SKM-1 (cell line): Measurements from ENCODE around the gene C3orf33.
"Not testable (repeated sequence)": the region's sequence is repeated elsewhere in the genome, so short reads cannot be mapped to it uniquely, and the experiment has no call there.

Experiments
- DNase-seq: peaks from one replicate; lab custom pipeline; 2025; ENCODE audit not compliant: unreplicated experiment; lab: John Stamatoyannopoulos, UW

Gene C3orf33

DNA sequence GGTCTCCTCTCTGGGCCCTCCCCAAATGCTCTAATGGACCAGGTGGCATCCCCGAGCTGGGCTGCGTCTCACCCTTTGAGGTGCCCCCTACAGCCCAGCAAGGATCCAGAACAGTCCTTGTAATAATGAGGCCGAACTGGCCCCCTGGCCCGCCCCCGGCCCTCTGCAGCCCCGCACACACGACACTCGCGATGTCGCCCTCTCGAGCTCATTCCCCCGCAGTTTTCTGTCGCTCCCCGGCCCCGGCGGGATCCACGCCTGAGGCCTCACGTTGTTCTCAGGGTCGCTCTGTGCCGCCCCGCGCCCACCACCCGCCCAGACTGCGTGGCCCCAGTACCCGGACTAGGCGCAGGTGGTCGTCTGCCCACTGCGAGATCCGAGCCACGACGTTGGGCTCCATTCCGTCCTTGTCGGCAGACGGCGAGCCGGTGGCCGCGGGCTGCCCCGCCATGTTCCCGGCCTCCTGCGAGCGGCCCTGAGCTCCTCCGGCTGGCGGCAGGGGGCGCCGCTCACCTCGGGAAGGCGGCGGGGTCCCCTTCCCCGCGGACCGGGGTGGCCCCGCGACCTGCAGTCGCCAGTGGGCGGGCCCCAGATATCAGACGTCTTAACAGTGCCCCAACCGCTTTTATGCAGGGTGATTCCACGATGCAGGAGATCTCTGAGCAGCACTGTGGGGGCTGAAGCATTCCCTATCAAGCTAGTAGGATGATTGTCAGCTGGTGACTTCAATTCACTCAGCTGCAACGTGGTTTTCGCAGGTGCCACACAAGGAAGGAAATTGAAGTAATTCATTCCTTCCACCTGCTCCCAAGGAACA, at the start of gene C3orf33:
TSS of gene C3orf33 (minus strand) at position 477 of the 817 bp plus-strand sequence. CDS start at position 451, 26 bp downstream.
- DNase-seq = peak; percentile 55

- peak; percentile 100 for DNase-seq
Measured at GRCh38 chr3:155854141-155854940, 48.3 kb upstream of the C3orf33 start, which contains the start of gene SLC33A1. SLC33A1 (minus strand) TSS chr3:155854427; CDS start chr3:155853997, 430 bp downstream.

GRCh38 chr3:155853214-155854140, 47.4 kb upstream of the C3orf33 start:
- DNase-seq = no peak

GRCh38 chr3:155852341-155852740, 46.3 kb upstream of the C3orf33 start:
- DNase-seq = no peak

GRCh38 chr3:155849404-155849803, 43.3 kb upstream of the C3orf33 start:
- not testable (repeated sequence) for DNase-seq

GRCh38 chr3:155847993-155848392, 41.9 kb upstream of the C3orf33 start:
- no peak for DNase-seq

GRCh38 chr3:155846119-155846518, 40.0 kb upstream of the C3orf33 start:
- no peak for DNase-seq

- DNase-seq = no peak
Measured at GRCh38 chr3:155843569-155843968, 37.5 kb upstream of the C3orf33 start.

- DNase-seq = no peak
Measured at GRCh38 chr3:155835341-155836071, 29.4 kb upstream of the C3orf33 start.

DNA sequence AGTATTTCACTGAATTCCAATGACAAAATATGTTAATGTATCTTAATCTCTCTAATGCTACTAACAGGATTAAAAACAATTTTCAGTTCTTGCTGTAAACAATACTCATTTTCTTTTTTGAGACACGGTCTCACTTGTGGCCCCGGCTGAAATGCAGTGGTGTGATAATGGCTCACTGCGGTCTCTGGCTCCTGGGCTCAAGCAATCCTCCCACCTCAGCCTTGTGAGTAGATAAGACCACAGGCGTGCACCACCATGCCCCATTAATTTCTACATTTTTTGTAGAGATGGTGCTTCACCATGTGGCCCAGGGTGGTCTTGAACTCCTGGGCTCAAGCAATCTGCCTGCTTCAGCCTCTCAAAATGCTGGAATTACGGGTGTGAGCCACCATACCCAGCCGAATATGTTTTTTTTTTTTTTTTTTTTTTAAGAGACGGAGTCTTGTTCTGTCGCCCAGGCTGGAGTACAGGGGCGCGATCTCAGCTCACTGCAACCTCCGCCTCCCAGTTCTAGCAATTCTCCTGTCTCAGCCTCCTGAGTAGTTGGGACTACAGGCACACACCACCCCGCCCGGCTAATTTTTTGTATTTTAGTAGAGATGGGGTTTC, 22.5 kb upstream of the C3orf33 start:
- not testable (repeated sequence) for DNase-seq

- DNase-seq = no peak
Measured at GRCh38 chr3:155815030-155815545, 9.0 kb upstream of the C3orf33 start.

DNA sequence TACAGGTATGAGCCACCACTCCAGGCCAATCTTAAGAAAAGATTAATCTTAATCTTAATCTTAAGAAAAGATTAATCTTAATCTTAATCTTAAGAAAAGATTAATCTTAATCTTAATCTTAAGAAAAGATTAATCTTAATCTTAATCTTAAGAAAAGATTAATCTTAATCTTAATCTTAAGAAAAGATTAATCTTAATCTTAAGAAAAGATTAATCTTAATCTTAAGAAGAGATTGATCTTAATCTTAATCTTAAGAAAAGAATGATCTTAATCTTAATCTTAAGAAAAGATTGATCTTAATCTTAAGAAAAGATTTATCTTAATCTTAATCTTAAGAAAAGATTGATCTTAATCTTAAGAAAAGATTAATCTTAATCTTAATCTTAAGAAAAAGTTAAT, 7.1 kb upstream of the C3orf33 start:
- DNase-seq = not testable (repeated sequence)

GRCh38 chr3:155809181-155809580, 3.1 kb upstream of the C3orf33 start:
- no peak for DNase-seq

DNA sequence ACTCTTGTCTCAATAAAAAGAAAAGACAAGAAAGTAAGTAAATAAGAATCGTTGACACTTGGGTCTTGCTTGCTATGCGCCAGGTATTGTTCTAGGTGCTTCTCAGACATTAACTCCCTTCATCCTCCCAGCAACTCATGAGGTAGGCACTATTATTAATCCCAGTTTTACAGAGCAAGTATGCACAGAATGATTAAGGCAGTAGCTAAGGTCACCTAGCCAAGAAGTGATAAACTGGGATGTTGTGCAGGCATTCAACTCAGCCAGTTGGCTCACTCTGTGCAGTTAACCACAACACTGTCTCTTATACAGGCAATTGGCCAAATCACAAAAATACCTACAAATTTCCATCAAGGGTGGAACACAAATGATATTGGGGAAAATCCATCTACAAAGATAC, 1.7 kb upstream of the C3orf33 start:
- DNase-seq = no peak

DNA sequence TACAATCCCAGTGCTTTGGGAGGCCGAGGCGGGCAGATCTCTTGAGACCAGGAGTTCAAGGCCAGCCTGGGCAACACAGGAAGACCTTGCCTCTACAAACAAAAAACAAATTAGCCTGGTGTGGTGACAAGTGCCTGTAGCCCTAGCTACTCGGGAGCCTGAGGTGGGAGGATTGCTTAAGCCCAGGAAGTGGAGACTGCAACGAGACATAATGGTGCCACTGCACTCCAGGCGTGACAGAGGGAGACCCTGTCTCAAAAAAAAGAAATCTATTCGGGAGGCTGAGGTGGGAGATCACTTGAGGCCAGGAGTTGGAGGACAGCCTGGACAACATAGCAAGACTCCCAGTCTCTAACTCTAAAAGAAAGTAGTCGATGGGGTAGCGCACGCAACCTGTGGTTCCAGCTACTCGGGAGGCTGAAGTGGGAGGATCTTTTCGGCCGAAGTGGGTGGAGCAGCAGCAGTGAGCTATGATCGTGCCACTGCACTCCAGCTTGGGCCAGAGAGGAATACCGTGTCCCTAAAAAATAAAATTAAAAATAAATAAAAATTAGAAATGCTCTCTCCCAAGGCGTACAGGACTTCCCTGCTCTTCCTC, 775 bp downstream of the C3orf33 start:
- peak; percentile 53 for DNase-seq

DNA sequence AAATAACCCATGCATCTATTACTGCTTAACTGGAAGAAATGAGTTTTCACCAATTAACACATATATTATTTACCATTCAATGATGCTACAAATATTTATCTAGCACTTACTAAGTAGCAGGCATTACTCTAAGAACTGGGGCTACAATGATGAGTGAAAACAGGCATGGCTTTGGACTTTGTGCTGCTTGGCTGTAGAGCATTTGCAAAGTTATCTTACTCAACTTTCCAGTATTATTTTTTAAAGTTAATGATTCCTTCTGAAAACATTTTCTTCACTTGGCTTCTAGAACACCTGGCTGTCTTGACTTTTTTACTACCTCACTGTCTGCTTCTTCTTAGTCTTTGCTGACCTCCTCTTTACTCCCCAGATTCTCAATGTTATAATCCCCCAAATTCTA, 1.8 kb downstream of the C3orf33 start:
- no peak for DNase-seq

DNA sequence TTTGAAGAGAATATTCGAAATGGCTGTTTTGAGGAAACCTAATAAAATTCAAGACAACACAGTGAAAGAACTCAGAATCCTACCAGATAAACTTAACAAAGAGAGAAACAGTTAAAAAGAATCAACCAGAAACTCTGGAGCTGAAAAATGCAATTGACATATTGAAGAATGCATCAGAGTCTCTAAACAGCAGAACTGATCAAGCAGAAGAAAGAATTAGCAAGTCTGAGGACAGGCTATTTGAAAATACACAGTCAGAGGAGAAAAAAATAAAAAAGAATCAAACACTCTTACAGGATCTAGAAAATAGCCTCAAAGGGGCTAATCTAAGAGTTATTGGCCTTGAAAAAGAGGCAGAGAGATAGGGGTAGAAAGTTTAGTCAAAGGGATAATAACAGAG, 13.5 kb downstream of the C3orf33 start:
- DNase-seq = no peak

DNA sequence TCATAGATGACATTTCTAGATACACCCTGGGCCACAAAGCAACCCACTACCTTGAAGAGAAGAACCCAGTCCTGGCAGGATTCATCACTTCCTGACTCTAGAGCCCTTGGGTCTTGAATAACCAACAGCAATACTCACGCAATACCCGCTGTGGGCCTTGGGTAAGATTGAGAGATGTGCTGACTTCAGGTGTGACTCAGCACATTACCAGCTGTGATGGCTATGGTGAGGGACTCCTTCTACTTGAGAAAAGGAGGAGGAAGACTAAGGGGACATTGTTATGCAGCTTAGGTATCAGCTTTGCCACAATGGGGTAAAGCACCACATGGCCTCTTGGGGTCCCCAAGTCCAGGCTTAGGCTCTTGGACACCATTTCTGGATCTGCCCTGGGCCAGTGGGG, 14.9 kb downstream of the C3orf33 start:
- DNase-seq = peak; percentile 14

GRCh38 chr3:155790272-155790925, 15.7 kb downstream of the C3orf33 start:
- no peak for DNase-seq
